K562 (cell line): ENCODE results near the gene FGFR4. TPM values are rescaled to one million over a fixed set of nuclear protein-coding genes. Genes with fewer than 3 reads are reported as not detected.

Source experiments
- ATAC-seq: fragments of 200-7000 bp; cut with Tn5 transposase; 3 replicates; pipeline ENCODE4 v1.9.1; 2020; ENCODE audit warnings: moderate library complexity
- BruUV-seq: library from RNA; stranded (reverse); fragments of 400-500 nt; replicated peaks from 2 replicates; lab custom pipeline; 2021; lab: Mats Ljungman, UMichigan
- CTCF ChIA-PET: fragments of 300-600 bp; formaldehyde crosslinking; extraction: SDS; loops from one replicate; lab custom pipeline; 2021; ENCODE audit warnings: low intra/inter-chr PET ratio; lab: Yijun Ruan, JAX
- POLR2A ChIA-PET: fragments of 300-600, 350-650 bp; sonication (Branson Sonifier 250); formaldehyde crosslinking; extraction: SDS; loops from one replicate; lab custom pipeline; 2021; ENCODE audit warnings: antibody characterized with exemption, inconsistent platforms; lab: Yijun Ruan, JAX
- DNase-seq, 4 experiments: peaks; one replicate each; pipeline versions ENCODE4 v3.0.0 to v3.0.0-alpha.2; 2011 to 2018; ENCODE audit warnings: low spot score in 3 of 4, mixed read lengths in 3 of 4; ENCODE audit errors: extremely low read depth in 1 of 4
- FAIRE-seq: peaks from 2 replicates; lab custom pipeline; 2011; peaks lifted over from hg19 to GRCh38; lab: Jason Lieb, UNC
- H2AFZ ChIP-seq: 2 replicates; pipeline ENCODE4 v1.6.0; 2011; ENCODE audit warnings: low read depth, low read length, control low read depth, inconsistent platforms
- H3K27ac ChIP-seq: fragments of 200-600 bp; 3 replicates; pipeline ENCODE4 v1.8.0; 2011; ENCODE audit warnings: low read depth, mild to moderate bottlenecking, control low read depth, inconsistent platforms, low read length, moderate library complexity, mixed read lengths; ENCODE audit errors: extremely low read depth
- H3K27me3 ChIP-seq, 2 experiments: fragments of 300-600 bp in 1 of 2; 2 replicates in 1 of 2; 3 replicates in 1 of 2; pipeline versions ENCODE4 v1.6.0 to v1.8.0; 2011; ENCODE audit warnings: inconsistent platforms in 2 of 2, low read length in 2 of 2, mild to moderate bottlenecking in 1 of 2, mixed read lengths in 1 of 2, moderate library complexity in 1 of 2; ENCODE audit not compliant: control insufficient read depth in 2 of 2, insufficient read depth in 2 of 2
- H3K36me3 ChIP-seq: fragments of 300-600 bp; 3 replicates; pipeline ENCODE4 v1.8.0; 2011; ENCODE audit warnings: mild to moderate bottlenecking, low read length, inconsistent platforms; ENCODE audit not compliant: control insufficient read depth, insufficient read depth
- H3K4me1 ChIP-seq, 2 experiments: fragments of 200-600 bp in 1 of 2; replicated peaks in 1 of 2; 2 replicates in 1 of 2; 3 replicates in 1 of 2; pipeline versions ENCODE4 v1.5.1 to v1.8.0; 2011; ENCODE audit warnings: inconsistent platforms in 2 of 2, low read length in 2 of 2, mild to moderate bottlenecking in 1 of 2, mixed read lengths in 1 of 2, moderate library complexity in 1 of 2; ENCODE audit not compliant: control insufficient read depth in 2 of 2, insufficient read depth in 2 of 2
- H3K4me2 ChIP-seq: 2 replicates; pipeline ENCODE4 v1.6.1; 2011; ENCODE audit warnings: low read length, control low read depth, inconsistent platforms, mixed read lengths; ENCODE audit not compliant: insufficient read depth
- H3K4me3 ChIP-seq: fragments of 200-600 bp; sonication (generic), shearing (Covaris generic); 2 replicates; pipeline ENCODE4 v1.5.1; 2016; ENCODE audit warnings: control low read depth, inconsistent platforms
- H3K79me2 ChIP-seq: fragments of 200-600 bp; 3 replicates; pipeline ENCODE4 v1.8.0; 2011; ENCODE audit warnings: low read length, inconsistent platforms; ENCODE audit not compliant: control insufficient read depth, insufficient read depth
- H3K9ac ChIP-seq, 2 experiments: 2 replicates each; pipeline versions ENCODE4 v1.6.0 to v1.6.1; 2011; ENCODE audit warnings: low read depth in 2 of 2, low read length in 2 of 2, control low read depth in 1 of 2, inconsistent platforms in 1 of 2, mild to moderate bottlenecking in 1 of 2, mixed read lengths in 1 of 2; ENCODE audit not compliant: insufficient read depth in 1 of 2
- H3K9me1 ChIP-seq: one replicate; pipeline ENCODE4 v1.6.0; 2011; ENCODE audit warnings: inconsistent platforms, mild to moderate bottlenecking, low read length, moderate library complexity; ENCODE audit not compliant: control insufficient read depth, insufficient read depth
- H3K9me3 ChIP-seq: replicated peaks from 2 replicates; pipeline ENCODE4 v1.5.1; 2011; ENCODE audit warnings: low read depth, low read length, inconsistent platforms; ENCODE audit not compliant: control insufficient read depth, insufficient read depth
- H4K20me1 ChIP-seq: replicated peaks from 2 replicates; pipeline ENCODE4 v1.6.1; 2011; ENCODE audit warnings: low read length, inconsistent platforms, mixed read lengths; ENCODE audit not compliant: control insufficient read depth, insufficient read depth
- CC2D1A ChIP-seq: fragments of 450-650 bp; IDR thresholded peaks from 2 replicates; pipeline ENCODE4 v1.6.1; 2017; ENCODE audit warnings: mild to moderate bottlenecking
- DMBX1 ChIP-seq: fragments of 250-450 bp; sonication (Bioruptor Pico); IDR thresholded peaks from 2 replicates; pipeline ENCODE4 v1.8.0; 2022; ENCODE audit warnings: inconsistent platforms, mild to moderate bottlenecking, moderate library complexity, borderline replicate concordance
- HEY1 ChIP-seq: fragments of 250-450 bp; sonication (Bioruptor Pico); IDR thresholded peaks from 2 replicates; pipeline ENCODE4 v1.5.0; 2020; ENCODE audit warnings: mild to moderate bottlenecking, moderate library complexity, borderline replicate concordance
- KLF10 ChIP-seq: fragments of 250-450 bp; sonication (Bioruptor Pico); IDR thresholded peaks from 2 replicates; pipeline ENCODE4 v1.6.1; 2021; ENCODE audit warnings: matching md5 sums
- PBX2 ChIP-seq, 2 experiments: IDR thresholded peaks in 1 of 2; conservative IDR thresholded peaks in 1 of 2; 2 replicates each; pipeline ENCODE4 v1.6.1; 2016; ENCODE audit warnings: low read depth in 2 of 2, mild to moderate bottlenecking in 1 of 2, missing compliant biosample characterization in 1 of 2, missing genetic modification characterization in 1 of 2, moderate library complexity in 1 of 2
- POLR2A ChIP-seq: fragments of 450-650 bp; conservative IDR thresholded peaks from 2 replicates; pipeline ENCODE4 v1.6.1; 2016
- RB1 ChIP-seq: fragments of 450-650 bp; IDR thresholded peaks from 2 replicates; pipeline ENCODE4 v1.6.1; 2017; ENCODE audit warnings: low read depth, mild to moderate bottlenecking
- RBM34 ChIP-seq: fragments of 200-400 bp; formaldehyde crosslinking; IDR thresholded peaks from 2 replicates; pipeline ENCODE4 v1.6.1; 2018; ENCODE audit warnings: low read length, borderline replicate concordance; ENCODE audit not compliant: insufficient read depth
- SETDB1 ChIP-seq: IDR thresholded peaks from one replicate; pipeline ENCODE4 v1.6.1; 2012; ENCODE audit warnings: low read length, control low read depth, inconsistent platforms
- ZBTB34 ChIP-seq: fragments of 250-450 bp; sonication (Bioruptor Pico); IDR thresholded peaks from 2 replicates; pipeline ENCODE4 v1.8.0; 2021; ENCODE audit warnings: mild to moderate bottlenecking, moderate library complexity
- ZNF445 ChIP-seq: fragments of 250-450 bp; sonication (Bioruptor Pico); IDR thresholded peaks from 2 replicates; pipeline ENCODE4 v1.4.0; 2020; ENCODE audit warnings: low read depth, mild to moderate bottlenecking, moderate library complexity
- ZNF76 ChIP-seq: fragments of 250-450 bp; sonication (Bioruptor Pico); IDR thresholded peaks from 2 replicates; pipeline ENCODE4 v1.4.0; 2020; ENCODE audit warnings: mild to moderate bottlenecking, moderate library complexity, borderline replicate concordance
- WGBS: fragments of 100-300 bp; shearing (Covaris generic); methylation state at CpG from one replicate; pipeline ENCODE4 v1.1.6; 2016; ENCODE audit warnings: low coverage, mixed read lengths; ENCODE audit not compliant: insufficient coverage; ENCODE audit errors: missing lambda C conversion rate; 5-methylcytosine and 5-hydroxymethylcytosine counted together
- in situ Hi-C: fragments of 300-500 bp; cut with MboI; formaldehyde crosslinking; loops from 4 replicates; pipeline ENCODE4 v1.15.0; 2018; ENCODE audit warnings: inconsistent platforms, mixed read lengths
- intact Hi-C: fragments of 100-400 bp; cut with micrococcal nuclease; formaldehyde crosslinking; loops from 2 replicates; pipeline ENCODE4 v1.14.2; 2022
- polyA plus RNA-seq, 8 experiments: library from polyadenylated mRNA; depleted of rRNA in 4 of 8; stranded (reverse) in 5 of 8; unstranded in 3 of 8; fragments of >200 nt; fragmentation: Nextera tagmentation in 2 of 8; fragmentation: Illumina TruSeq in 1 of 8; extraction: Ambion mirVana in 2 of 8; extraction: Trizol in 1 of 8; gene quantifications; 2 replicates each; pipeline versions ENCODE4 v1.2.1 to v1.2.3, GENCODE V29; 2011 to 2014; ENCODE audit warnings: inconsistent platforms in 1 of 8, missing spikeins in 1 of 8
- total RNA-seq, 7 experiments: library from RNA; depleted of rRNA in 6 of 7; stranded (reverse); fragments of >200 nt in 6 of 7; fragmentation: Illumina TruSeq in 2 of 7; extraction: Trizol in 2 of 7; gene quantifications; 2 replicates each; pipeline versions ENCODE4 v1.2.1 to v1.2.3, GENCODE V29; 2011 to 2021; ENCODE audit warnings: low replicate concordance in 1 of 7
- TF ChIP-seq, protein P1 (sequence below): fragments of 450-650 bp; IDR thresholded peaks from 2 replicates; pipeline ENCODE4 v1.7.1; 2018; ENCODE audit warnings: mild to moderate bottlenecking, low read depth; ENCODE audit not compliant: partially characterized antibody
- TF ChIP-seq, protein P2 (sequence below): IDR thresholded peaks from 3 replicates; pipeline ENCODE4 v1.6.1; 2011; ENCODE audit warnings: borderline replicate concordance, mild to moderate bottlenecking; ENCODE audit not compliant: insufficient read length, insufficient read depth

Gene FGFR4
- total and polyA plus RNA-seq, 9 of the 15 experiments (the other 6 are each of a cell fraction or from before 2014, with no cell fraction given), result 0.76 to 35.4 (median 7.5) TPM

DNA sequence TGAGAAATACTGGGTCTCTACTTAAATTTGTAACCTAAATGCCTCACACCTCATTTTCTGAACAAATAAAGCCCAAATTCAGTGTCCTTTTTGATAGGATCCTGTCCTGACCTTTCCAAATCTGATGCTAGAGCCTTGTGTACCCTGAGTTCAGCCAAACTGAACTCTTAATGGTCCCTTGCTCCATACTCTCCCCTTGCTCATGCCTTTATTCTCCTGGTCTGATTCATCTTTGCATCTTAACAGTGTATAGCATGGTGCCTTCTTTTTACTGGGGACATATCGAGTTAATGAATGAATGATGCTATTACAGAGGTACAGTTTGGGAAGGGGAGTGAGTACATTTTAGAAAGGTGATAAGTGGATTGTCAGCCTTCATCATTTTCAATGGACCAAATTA, 56.1 kb downstream of the FGFR4 start:
- 0 out of 2 replicates have a peak, but pooled peaks cover 3% of the 10 kb centered on the region for H4K20me1 ChIP-seq
- FAIRE-seq, result peak; percentile 29
- H3K27me3 ChIP-seq, result no peaks in the 10 kb centered on the region
- intact Hi-C loops, result no loop called here
- H3K9ac ChIP-seq, result no peak overlapping the region
- 0 out of 3 replicates have a peak, but pooled peaks have one; percentile 13 for ATAC-seq
- WGBS, result 80% methylated on average over 1 of the region's 1 CpG
- peaks cover 0 to 2% of the 10 kb centered on the region in 2 experiments; a peak in 2 of 5 replicates for H3K4me1 ChIP-seq
- H3K9me3 ChIP-seq, result no peaks in the 10 kb centered on the region
- no peak overlapping the region for H3K4me3 ChIP-seq
- DNase-seq, result no peak
- BruUV-seq, result TSS peak; percentile 17
- H3K9me1 ChIP-seq, result no peaks in the 10 kb centered on the region
- H3K36me3 ChIP-seq, result peaks cover 79% of the 10 kb centered on the region; the same call in 2 of the 3 replicates
- in situ Hi-C loops, result no loop called here
- H2AFZ ChIP-seq, result no peak overlapping the region
- no peak overlapping the region for H3K4me2 ChIP-seq
- no peak for TF ChIP-seq KLF10 (CRISPR knock-in tag)
- TF ChIP-seq CC2D1A, result no peak
- TF ChIP-seq RB1, result no peak
- TF ChIP-seq HEY1 (CRISPR knock-in tag), result no peak
- TF ChIP-seq PBX2 (CRISPR knock-in tag; IDR thresholded peaks at IDR 0.05; ENCODE audit: low read depth), result no peak
- TF ChIP-seq PBX2 (tag; conservative IDR thresholded peaks at IDR 0.05; ENCODE audit: low read depth), result no peak
- TF ChIP-seq, protein P1, sequence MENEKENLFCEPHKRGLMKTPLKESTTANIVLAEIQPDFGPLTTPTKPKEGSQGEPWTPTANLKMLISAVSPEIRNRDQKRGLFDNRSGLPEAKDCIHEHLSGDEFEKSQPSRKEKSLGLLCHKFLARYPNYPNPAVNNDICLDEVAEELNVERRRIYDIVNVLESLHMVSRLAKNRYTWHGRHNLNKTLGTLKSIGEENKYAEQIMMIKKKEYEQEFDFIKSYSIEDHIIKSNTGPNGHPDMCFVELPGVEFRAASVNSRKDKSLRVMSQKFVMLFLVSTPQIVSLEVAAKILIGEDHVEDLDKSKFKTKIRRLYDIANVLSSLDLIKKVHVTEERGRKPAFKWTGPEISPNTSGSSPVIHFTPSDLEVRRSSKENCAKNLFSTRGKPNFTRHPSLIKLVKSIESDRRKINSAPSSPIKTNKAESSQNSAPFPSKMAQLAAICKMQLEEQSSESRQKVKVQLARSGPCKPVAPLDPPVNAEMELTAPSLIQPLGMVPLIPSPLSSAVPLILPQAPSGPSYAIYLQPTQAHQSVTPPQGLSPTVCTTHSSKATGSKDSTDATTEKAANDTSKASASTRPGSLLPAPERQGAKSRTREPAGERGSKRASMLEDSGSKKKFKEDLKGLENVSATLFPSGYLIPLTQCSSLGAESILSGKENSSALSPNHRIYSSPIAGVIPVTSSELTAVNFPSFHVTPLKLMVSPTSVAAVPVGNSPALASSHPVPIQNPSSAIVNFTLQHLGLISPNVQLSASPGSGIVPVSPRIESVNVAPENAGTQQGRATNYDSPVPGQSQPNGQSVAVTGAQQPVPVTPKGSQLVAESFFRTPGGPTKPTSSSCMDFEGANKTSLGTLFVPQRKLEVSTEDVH, result no peak
- TF ChIP-seq POLR2A, result no peak
- TF ChIP-seq, protein P2, sequence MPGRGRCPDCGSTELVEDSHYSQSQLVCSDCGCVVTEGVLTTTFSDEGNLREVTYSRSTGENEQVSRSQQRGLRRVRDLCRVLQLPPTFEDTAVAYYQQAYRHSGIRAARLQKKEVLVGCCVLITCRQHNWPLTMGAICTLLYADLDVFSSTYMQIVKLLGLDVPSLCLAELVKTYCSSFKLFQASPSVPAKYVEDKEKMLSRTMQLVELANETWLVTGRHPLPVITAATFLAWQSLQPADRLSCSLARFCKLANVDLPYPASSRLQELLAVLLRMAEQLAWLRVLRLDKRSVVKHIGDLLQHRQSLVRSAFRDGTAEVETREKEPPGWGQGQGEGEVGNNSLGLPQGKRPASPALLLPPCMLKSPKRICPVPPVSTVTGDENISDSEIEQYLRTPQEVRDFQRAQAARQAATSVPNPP, result no peak
- TF ChIP-seq DMBX1 (CRISPR knock-in tag), result no peak
- no peak for TF ChIP-seq ZNF76
- TF ChIP-seq RBM34, result no peak
- no peak for TF ChIP-seq ZNF445 (CRISPR knock-in tag)
- TF ChIP-seq SETDB1, result no peak
- no peak for TF ChIP-seq ZBTB34 (CRISPR knock-in tag)
- TF ChIP-seq, all 486 proteins: peak for 0
- ChIA-PET CTCF (no interaction called here), POLR2A (interaction anchor here (0.8 kb wide), 1 partner anchor 11 kb away, joined by 3 read pairs; no protein-coding TSS in a partner anchor)
- peaks cover 73% of the 10 kb centered on the region for H3K79me2 ChIP-seq
- H3K27ac ChIP-seq, result no peak overlapping the region
